ENCODE measurements around the gene ICE1. TPM values are rescaled to one million over a fixed set of nuclear protein-coding genes. Genes with fewer than 3 reads are reported as not detected.

Gene ICE1
- total and polyA plus RNA-seq, 2 of the 4 experiments (the other 2 are of a cell fraction): 9.0 to 18.5 TPM

DNA sequence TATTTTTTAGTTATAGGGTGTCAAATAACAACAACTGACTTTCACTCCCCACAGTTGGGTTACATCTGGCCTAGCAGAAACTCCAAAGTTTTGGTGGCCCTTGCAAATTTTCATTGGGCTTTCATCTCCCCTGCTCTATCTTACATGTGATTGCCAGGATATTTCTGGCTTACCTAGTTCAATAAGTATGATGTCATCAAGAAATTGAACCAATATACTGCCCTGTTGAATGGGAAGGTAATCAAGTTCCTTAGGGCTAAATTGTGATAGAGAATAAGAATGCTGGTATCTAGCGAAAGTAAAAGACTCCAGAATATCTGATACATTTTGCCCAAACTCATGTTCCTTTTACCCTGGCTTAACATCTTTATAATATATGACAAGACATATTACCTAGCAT lies 17.0 kb upstream of the ICE1 start:
- no peak overlapping the region for H4K8ac ChIP-seq (ENCODE audit: low read depth in 2 of 2, low read length in 2 of 2)
- ATAC-seq (ENCODE audit: low read depth) (no peak), DNase-seq (no peak)
- no peaks in the 10 kb centered on the region for H4K20me1 ChIP-seq (ENCODE audit: insufficient read depth, low read length)
- no peaks in the 10 kb centered on the region for H3K4me1 ChIP-seq (ENCODE audit: control insufficient read depth, insufficient read depth, low read length)
- in situ Hi-C loops (cut with MboI; ENCODE audit: low sequenced_read_pairs): no loop called here
- H3K9me1 ChIP-seq (ENCODE audit: insufficient read depth, low read length): no peaks in the 10 kb centered on the region
- no peak overlapping the region for H3K18ac ChIP-seq (ENCODE audit: low read depth, low read length)
- no peak overlapping the region for H4K5ac ChIP-seq (ENCODE audit: low read depth, low read length)
- no peak overlapping the region for H3K9ac ChIP-seq (ENCODE audit: low read depth, low read length)
- H3K9me3 ChIP-seq (ENCODE audit: control insufficient read depth, insufficient read depth, low read length): no peaks in the 10 kb centered on the region
- H2BK15ac ChIP-seq (ENCODE audit: low read depth, low read length): no peak overlapping the region
- no peak overlapping the region for H2AK5ac ChIP-seq (ENCODE audit: low read depth, low read length)
- no peak overlapping the region for H3K4ac ChIP-seq (ENCODE audit: low read depth, low read length)
- no peak overlapping the region for H3K4me3 ChIP-seq (ENCODE audit: insufficient read depth, low read depth, low read length)
- H2AK9ac ChIP-seq (replicated peaks; ENCODE audit: low read depth, low read length, poor library complexity): no peak overlapping the region
- no peaks in the 10 kb centered on the region for H3K79me1 ChIP-seq (ENCODE audit: low read depth in 1 of 2, low read length in 2 of 2)
- TF ChIP-seq CHD1 (IDR thresholded peaks at IDR 0.05; ENCODE audit: low read depth, low read length) (no peak), RAD21 (IDR thresholded peaks at IDR 0.05; ENCODE audit: low read length) (no peak), MXI1 (IDR thresholded peaks at IDR 0.05; ENCODE audit: borderline replicate concordance, low read depth, low read length) (no peak), NFE2L2 (IDR thresholded peaks at IDR 0.05; ENCODE audit: low read depth, low read length) (no peak), FOS (IDR thresholded peaks at IDR 0.05; ENCODE audit: low read depth, low read length) (no peak), BHLHE40 (IDR thresholded peaks at IDR 0.05; ENCODE audit: low read depth, low read length) (no peak), RFX5 (IDR thresholded peaks at IDR 0.05; ENCODE audit: low read depth, low read length) (no peak), CEBPB (IDR thresholded peaks at IDR 0.05; ENCODE audit: low read depth, low read length) (no peak), SMC3 (IDR thresholded peaks at IDR 0.05; ENCODE audit: low read depth, low read length) (no peak), RCOR1 (IDR thresholded peaks at IDR 0.05; ENCODE audit: insufficient replicate concordance, low read length) (no peak), MAFK (IDR thresholded peaks at IDR 0.05; ENCODE audit: low read depth, low read length) (no peak), POLR2A (IDR thresholded peaks at IDR 0.05; ENCODE audit: low read depth, low read length) (no peak), MAZ (IDR thresholded peaks at IDR 0.05; ENCODE audit: borderline replicate concordance, low read depth, low read length) (no peak), USF2 (IDR thresholded peaks at IDR 0.05; ENCODE audit: low read depth, low read length) (no peak), ELK1 (IDR thresholded peaks at IDR 0.05; ENCODE audit: borderline replicate concordance, low read depth, low read length) (no peak)
- TF ChIP-seq, protein P1, sequence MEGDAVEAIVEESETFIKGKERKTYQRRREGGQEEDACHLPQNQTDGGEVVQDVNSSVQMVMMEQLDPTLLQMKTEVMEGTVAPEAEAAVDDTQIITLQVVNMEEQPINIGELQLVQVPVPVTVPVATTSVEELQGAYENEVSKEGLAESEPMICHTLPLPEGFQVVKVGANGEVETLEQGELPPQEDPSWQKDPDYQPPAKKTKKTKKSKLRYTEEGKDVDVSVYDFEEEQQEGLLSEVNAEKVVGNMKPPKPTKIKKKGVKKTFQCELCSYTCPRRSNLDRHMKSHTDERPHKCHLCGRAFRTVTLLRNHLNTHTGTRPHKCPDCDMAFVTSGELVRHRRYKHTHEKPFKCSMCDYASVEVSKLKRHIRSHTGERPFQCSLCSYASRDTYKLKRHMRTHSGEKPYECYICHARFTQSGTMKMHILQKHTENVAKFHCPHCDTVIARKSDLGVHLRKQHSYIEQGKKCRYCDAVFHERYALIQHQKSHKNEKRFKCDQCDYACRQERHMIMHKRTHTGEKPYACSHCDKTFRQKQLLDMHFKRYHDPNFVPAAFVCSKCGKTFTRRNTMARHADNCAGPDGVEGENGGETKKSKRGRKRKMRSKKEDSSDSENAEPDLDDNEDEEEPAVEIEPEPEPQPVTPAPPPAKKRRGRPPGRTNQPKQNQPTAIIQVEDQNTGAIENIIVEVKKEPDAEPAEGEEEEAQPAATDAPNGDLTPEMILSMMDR (conservative IDR thresholded peaks at IDR 0.05; ENCODE audit: low read depth, low read length): no peak
- BruUV-seq (replicated peaks): no TSS peak
- H3K23ac ChIP-seq (ENCODE audit: low read depth, low read length): no peak overlapping the region
- H2BK5ac ChIP-seq (ENCODE audit: low read depth, low read length, poor library complexity, severe bottlenecking): no peak overlapping the region
- no peaks in the 10 kb centered on the region for H3K27me3 ChIP-seq (ENCODE audit: control insufficient read depth, insufficient read depth, low read length)
- H2BK120ac ChIP-seq (ENCODE audit: low read depth, low read length): no peak overlapping the region
- no peak overlapping the region for H4K91ac ChIP-seq (ENCODE audit: insufficient read depth, low read depth, low read length)
- no peak overlapping the region for H3K14ac ChIP-seq (replicated peaks; ENCODE audit: low read depth, low read length)
- H3K56ac ChIP-seq (ENCODE audit: extremely low read depth, insufficient read depth, low read length): no peak overlapping the region
- H3K27ac ChIP-seq (ENCODE audit: insufficient read depth, low read length): no peak overlapping the region
- dilution Hi-C loops (cut with HindIII; ENCODE audit: low sequenced_read_pairs, unreplicated experiment): no loop called here
- CTCF ChIA-PET: no interaction called here
- H2AFZ ChIP-seq (replicated peaks; ENCODE audit: low read length, poor library complexity): no peak overlapping the region
- POLR2A ChIA-PET (ENCODE audit: unreplicated experiment): no interaction called here
- H3K36me3 ChIP-seq (ENCODE audit: control insufficient read depth, insufficient read depth, low read length): no peaks in the 10 kb centered on the region
- intact Hi-C loops (cut with micrococcal nuclease): no loop called here
- H2BK20ac ChIP-seq (ENCODE audit: low read depth, low read length): no peak overlapping the region
- no CpG with 5 or more reads among the region's 1 CpG for WGBS, 2 experiments (ENCODE audit: extremely low coverage in 2 of 2, insufficient read length in 1 of 2)
- no peak overlapping the region for H3K4me2 ChIP-seq (ENCODE audit: low read depth, low read length)
